ENCODE data around the gene CLVS2. TPM values are rescaled to one million over a fixed set of nuclear protein-coding genes. Genes with fewer than 3 reads are reported as not detected.
A peak's percentile ranks its signal among the peaks of the same experiment; 100 is the strongest.

Gene CLVS2
- total RNA-seq, 4 donors from 2014 or later = under 0.01 to 11.6 (median 3.2) TPM

DNA sequence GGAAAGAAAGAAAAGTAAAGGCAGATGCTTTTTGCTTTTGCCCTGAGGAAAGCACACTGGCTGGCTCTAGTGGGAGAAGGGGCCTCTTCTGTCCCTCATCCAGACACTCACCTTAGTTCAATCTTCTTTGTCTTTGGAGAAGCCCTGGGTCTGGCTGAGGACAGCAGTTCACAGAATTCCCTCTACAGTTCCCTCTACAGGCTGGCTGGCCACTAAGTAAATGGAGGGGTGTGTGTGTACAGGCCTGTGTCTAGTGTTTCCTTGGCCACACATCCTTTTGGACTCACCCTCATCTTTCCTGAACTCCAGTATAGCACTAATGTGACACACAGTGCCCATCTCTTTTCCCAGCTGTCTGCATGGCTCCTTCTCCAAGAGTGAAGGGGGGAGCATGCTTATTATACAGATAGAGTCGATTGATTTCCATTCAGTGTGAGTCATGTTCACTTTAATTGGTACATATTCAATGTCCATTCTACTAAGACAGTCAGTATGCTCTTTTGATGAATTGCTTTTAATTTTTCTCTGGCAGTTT, 26.0 kb upstream of the CLVS2 start:
- Histone ChIP-seq H3K9me3 (no peaks in the 10 kb centered on the region), H3K4me3 (no peak overlapping the region), H3K4me1 (no peaks in the 10 kb centered on the region), H3K27me3 (no peaks in the 10 kb centered on the region), H3K27ac (no peak overlapping the region), H3K36me3 (no peaks in the 10 kb centered on the region)
- intact Hi-C loops (cut with DNase I; ENCODE audit: low total_unique reads) = no loop called here
- no peak for TF ChIP-seq POLR2A (IDR thresholded peaks at IDR 0.05)
- TF ChIP-seq, protein P1, sequence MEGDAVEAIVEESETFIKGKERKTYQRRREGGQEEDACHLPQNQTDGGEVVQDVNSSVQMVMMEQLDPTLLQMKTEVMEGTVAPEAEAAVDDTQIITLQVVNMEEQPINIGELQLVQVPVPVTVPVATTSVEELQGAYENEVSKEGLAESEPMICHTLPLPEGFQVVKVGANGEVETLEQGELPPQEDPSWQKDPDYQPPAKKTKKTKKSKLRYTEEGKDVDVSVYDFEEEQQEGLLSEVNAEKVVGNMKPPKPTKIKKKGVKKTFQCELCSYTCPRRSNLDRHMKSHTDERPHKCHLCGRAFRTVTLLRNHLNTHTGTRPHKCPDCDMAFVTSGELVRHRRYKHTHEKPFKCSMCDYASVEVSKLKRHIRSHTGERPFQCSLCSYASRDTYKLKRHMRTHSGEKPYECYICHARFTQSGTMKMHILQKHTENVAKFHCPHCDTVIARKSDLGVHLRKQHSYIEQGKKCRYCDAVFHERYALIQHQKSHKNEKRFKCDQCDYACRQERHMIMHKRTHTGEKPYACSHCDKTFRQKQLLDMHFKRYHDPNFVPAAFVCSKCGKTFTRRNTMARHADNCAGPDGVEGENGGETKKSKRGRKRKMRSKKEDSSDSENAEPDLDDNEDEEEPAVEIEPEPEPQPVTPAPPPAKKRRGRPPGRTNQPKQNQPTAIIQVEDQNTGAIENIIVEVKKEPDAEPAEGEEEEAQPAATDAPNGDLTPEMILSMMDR (IDR thresholded peaks at IDR 0.05) = no peak
- no peak for DNase-seq

DNA sequence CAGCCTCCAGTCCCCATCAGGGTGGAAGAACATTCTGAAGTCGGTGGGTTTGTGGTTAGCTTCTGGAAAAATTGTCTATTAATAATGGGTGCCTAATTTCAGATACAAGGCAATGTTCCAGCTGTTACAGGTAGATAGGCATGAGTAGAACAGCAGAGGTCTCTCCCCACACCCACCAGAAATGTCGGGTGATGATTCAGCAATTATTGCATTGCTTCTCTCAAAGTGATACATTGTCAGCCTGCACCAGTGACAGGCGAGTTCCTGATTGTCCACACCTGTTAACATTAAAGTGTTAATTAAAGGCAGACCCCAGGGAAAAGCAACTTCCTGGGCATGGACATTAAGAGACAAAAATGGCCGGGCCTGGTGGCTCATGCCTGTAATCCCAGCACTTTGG, 18.9 kb upstream of the CLVS2 start:
- H3K27me3 ChIP-seq = no peaks in the 10 kb centered on the region
- H3K4me3 ChIP-seq = no peak overlapping the region
- intact Hi-C loops (cut with DNase I; ENCODE audit: low total_unique reads) = no loop called here
- H3K36me3 ChIP-seq = no peaks in the 10 kb centered on the region
- no peak for DNase-seq
- no peaks in the 10 kb centered on the region for H3K4me1 ChIP-seq
- H3K9me3 ChIP-seq = no peaks in the 10 kb centered on the region
- TF ChIP-seq, protein P1 (IDR thresholded peaks at IDR 0.05) = no peak
- TF ChIP-seq POLR2A (IDR thresholded peaks at IDR 0.05) = no peak
- no peak overlapping the region for H3K27ac ChIP-seq

DNA sequence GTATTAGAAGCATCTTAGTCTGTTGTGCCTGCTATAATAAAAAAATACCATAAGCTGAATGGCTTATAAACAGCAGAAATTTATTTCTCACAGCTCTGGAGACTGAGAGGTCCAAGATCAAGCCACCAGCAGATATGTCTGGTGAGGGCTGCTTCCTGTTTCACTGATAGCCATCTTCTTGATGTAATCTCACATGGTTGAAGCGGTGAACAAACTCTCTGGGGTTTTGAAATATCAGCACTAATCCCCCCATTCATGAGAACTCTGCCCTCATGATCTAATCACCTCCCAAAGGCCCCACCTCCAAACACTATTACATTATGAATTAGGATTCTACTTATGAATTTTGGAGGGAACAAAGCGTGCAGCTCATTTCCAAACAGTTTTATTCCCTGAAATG, 11.6 kb upstream of the CLVS2 start:
- H3K9me3 ChIP-seq = no peaks in the 10 kb centered on the region

DNA sequence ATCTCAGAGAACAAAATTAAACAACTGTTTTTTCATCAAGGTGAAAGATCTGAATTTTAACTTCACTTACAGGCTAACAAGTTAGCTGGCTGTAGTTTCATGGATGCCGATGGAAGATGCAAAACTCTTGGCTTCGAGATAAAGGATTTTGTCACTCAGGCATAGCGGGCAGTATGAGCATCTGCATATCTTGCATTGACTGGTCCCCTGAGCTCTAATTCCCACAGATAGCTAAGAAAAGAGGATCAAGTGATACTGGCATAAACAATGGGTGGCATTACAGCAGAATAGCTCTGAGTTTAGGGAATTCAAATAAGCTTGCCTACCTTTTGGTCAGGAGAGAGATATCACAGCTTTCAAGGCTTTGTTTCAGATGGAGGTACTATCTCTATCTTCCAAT, 1.8 kb upstream of the CLVS2 start:
- Histone ChIP-seq H3K4me3 (no peak overlapping the region), H3K27me3 (peaks cover 0 to 24% of the 10 kb centered on the region in 2 donors), H3K9me3 (no peaks in the 10 kb centered on the region), H3K4me1 (no peaks in the 10 kb centered on the region), H3K27ac (no peak overlapping the region), H3K36me3 (no peaks in the 10 kb centered on the region)
- DNase-seq = no peak
- intact Hi-C loops (cut with DNase I; ENCODE audit: low total_unique reads) = no loop called here
- TF ChIP-seq POLR2A (IDR thresholded peaks at IDR 0.05) = no peak
- TF ChIP-seq, protein P1 (IDR thresholded peaks at IDR 0.05) = no peak

More for the DNA sequence above, 11.6 kb upstream of the CLVS2 start:
- H3K36me3 ChIP-seq = no peaks in the 10 kb centered on the region
- TF ChIP-seq, protein P1 (IDR thresholded peaks at IDR 0.05) = no peak
- no peak for TF ChIP-seq POLR2A (IDR thresholded peaks at IDR 0.05)
- DNase-seq = no peak
- no peak overlapping the region for H3K27ac ChIP-seq
- no peaks in the 10 kb centered on the region for H3K27me3 ChIP-seq
- H3K4me3 ChIP-seq = no peak overlapping the region
- no peaks in the 10 kb centered on the region for H3K4me1 ChIP-seq
- intact Hi-C loops (cut with DNase I; ENCODE audit: low total_unique reads) = no loop called here

DNA sequence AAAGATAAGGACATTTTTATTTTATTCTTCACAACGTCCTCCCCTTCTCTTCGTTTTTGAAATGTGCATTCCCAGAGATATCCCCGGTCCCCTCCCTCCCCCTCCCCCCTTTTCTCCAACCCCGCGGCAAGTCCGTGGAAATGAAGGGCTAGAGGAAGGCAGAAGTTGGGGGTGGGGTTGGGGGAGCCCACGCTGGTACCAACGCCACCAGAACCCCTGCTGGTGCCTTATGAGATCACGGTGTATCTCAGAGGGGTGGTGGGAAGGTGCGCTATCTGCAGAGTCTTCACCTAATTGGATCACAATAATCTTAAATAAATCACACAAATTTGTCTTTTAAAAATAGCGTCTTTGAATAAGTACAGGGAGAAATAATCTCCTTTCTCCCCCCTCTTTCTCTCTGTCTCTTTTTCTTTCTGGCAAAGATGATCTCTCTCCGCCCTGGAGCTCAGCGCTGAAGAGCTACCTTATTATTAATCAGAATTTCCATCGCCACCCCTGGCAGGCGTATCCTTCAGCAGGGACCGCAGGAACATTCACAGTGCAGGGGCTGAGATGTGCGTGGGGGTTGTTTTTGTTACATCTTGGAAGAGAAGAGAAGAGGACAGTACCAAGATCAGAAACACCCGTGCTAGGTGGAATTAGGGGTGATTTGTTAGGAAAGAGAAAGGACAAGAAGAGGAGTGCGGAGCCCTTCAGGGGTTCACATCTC, 915 bp downstream of the CLVS2 start:
- Histone ChIP-seq H3K9me3 (no peaks in the 10 kb centered on the region), H3K36me3 (no peaks in the 10 kb centered on the region), H3K27me3 (peaks cover 0 to 24% of the 10 kb centered on the region in 2 donors), H3K4me3 (peak overlapping the region; percentile 26 to 48), H3K4me1 (no peaks in the 10 kb centered on the region), H3K27ac (peak overlapping the region in 1 of 2 donors; percentile 85)
- no peak for TF ChIP-seq POLR2A (IDR thresholded peaks at IDR 0.05)
- TF ChIP-seq, protein P1 (IDR thresholded peaks at IDR 0.05) = no peak
- intact Hi-C loops (cut with DNase I; ENCODE audit: low total_unique reads) = no loop called here
- DNase-seq = no peak
